HepG2 (cell line): ENCODE data around the gene GPC4. TPM values are rescaled to one million over a fixed set of nuclear protein-coding genes. Genes with fewer than 3 reads are reported as not detected.
A peak's percentile ranks its signal among the peaks of the same experiment; 100 is the strongest.

ENCODE experiments used
- ATAC-seq: fragments of 200-7000 bp; cut with Tn5 transposase; 3 replicates; pipeline ENCODE4 v1.9.1; 2020; ENCODE audit warnings: mild to moderate bottlenecking, moderate library complexity
- BruUV-seq: library from RNA; stranded (reverse); fragments of 400-500 nt; replicated peaks from 2 replicates; lab custom pipeline; 2021; lab: Mats Ljungman, UMichigan
- CTCF ChIA-PET: fragments of 300-600 bp; formaldehyde crosslinking; extraction: SDS; loops from one replicate; lab custom pipeline; 2021; ENCODE audit warnings: low total read pairs, inconsistent platforms, low intra/inter-chr PET ratio; lab: Yijun Ruan, JAX
- POLR2A ChIA-PET: fragments of 350-600 bp; sonication (Branson Sonifier 250); formaldehyde crosslinking; loops from one replicate; lab custom pipeline; 2020; ENCODE audit warnings: antibody characterized with exemption, inconsistent platforms; lab: Yijun Ruan, JAX
- DNase-seq: peaks from one replicate; pipeline ENCODE4 v3.0.0-alpha.2; 2015; ENCODE audit warnings: low spot score
- FAIRE-seq: peaks from 3 replicates; lab custom pipeline; 2011; peaks lifted over from hg19 to GRCh38; lab: Jason Lieb, UNC
- H2AFZ ChIP-seq: one replicate; pipeline ENCODE4 v1.6.1; 2011; ENCODE audit warnings: low read length, inconsistent platforms
- H3K27ac ChIP-seq: fragments of 300-600 bp; 3 replicates; pipeline ENCODE4 v1.8.0; 2011; ENCODE audit warnings: mixed run types, mild to moderate bottlenecking, mixed read lengths, low read length, inconsistent platforms; ENCODE audit not compliant: insufficient read depth; ENCODE audit errors: extremely low read length
- H3K27me3 ChIP-seq, 2 experiments: fragments of 200-600 bp in 1 of 2; 2 replicates in 1 of 2; 3 replicates in 1 of 2; pipeline versions ENCODE4 v1.6.0 to v1.8.0; 2011; ENCODE audit warnings: low read length in 2 of 2, mild to moderate bottlenecking in 2 of 2, moderate library complexity in 2 of 2, inconsistent platforms in 1 of 2; ENCODE audit not compliant: insufficient read depth in 2 of 2, control insufficient read depth in 1 of 2
- H3K36me3 ChIP-seq, 2 experiments: fragments of 200-600 bp in 1 of 2; replicated peaks in 1 of 2; 2 replicates in 1 of 2; 3 replicates in 1 of 2; pipeline versions ENCODE4 v1.5.1 to v1.8.0; 2011; ENCODE audit warnings: low read length in 2 of 2, inconsistent platforms in 1 of 2; ENCODE audit not compliant: insufficient read depth in 2 of 2, control insufficient read depth in 1 of 2
- H3K4me1 ChIP-seq: 2 replicates; pipeline ENCODE4 v1.5.1; 2012; ENCODE audit warnings: low read length, inconsistent platforms; ENCODE audit not compliant: insufficient read depth
- H3K4me2 ChIP-seq: 2 replicates; pipeline ENCODE4 v1.6.0; 2011; ENCODE audit warnings: low read depth, low read length, inconsistent platforms
- H3K4me3 ChIP-seq, 3 experiments: fragments of 200-600 bp in 1 of 3; sonication (generic), shearing (Covaris generic) in 1 of 3; replicated peaks in 1 of 3; 2 replicates each; pipeline ENCODE4 v1.5.1; 2011 to 2016; ENCODE audit warnings: low read length in 3 of 3, inconsistent platforms in 2 of 3, low read depth in 2 of 3, mild to moderate bottlenecking in 2 of 3, control low read depth in 1 of 3, mixed read lengths in 1 of 3; ENCODE audit not compliant: insufficient read depth in 1 of 3
- H3K79me2 ChIP-seq: one replicate; pipeline ENCODE4 v1.6.1; 2011; ENCODE audit warnings: low read length, inconsistent platforms; ENCODE audit not compliant: insufficient read depth
- H3K9ac ChIP-seq: 2 replicates; pipeline ENCODE4 v1.6.0; 2011; ENCODE audit warnings: mild to moderate bottlenecking, low read depth, low read length, inconsistent platforms; ENCODE audit not compliant: insufficient read depth
- H3K9me3 ChIP-seq: 2 replicates; pipeline ENCODE4 v1.5.1; 2012; ENCODE audit warnings: mild to moderate bottlenecking, low read length
- H4K20me1 ChIP-seq: 2 replicates; pipeline ENCODE4 v1.6.0; 2011; ENCODE audit warnings: inconsistent platforms, mild to moderate bottlenecking, low read length, moderate library complexity; ENCODE audit not compliant: insufficient read depth
- AGO2 ChIP-seq: fragments of 200-400 bp; formaldehyde crosslinking; optimal IDR thresholded peaks from 2 replicates; pipeline ENCODE3; 2017; ENCODE audit warnings: mild to moderate bottlenecking, low read depth, low read length, moderate library complexity
- BRD4 ChIP-seq: sonication (generic); formaldehyde crosslinking; IDR thresholded peaks from 2 replicates; pipeline ENCODE4 v1.4.0; 2020; ENCODE audit warnings: missing genetic modification reagents
- CEBPB ChIP-seq: IDR thresholded peaks from 2 replicates; pipeline ENCODE4 v1.6.1; 2011; ENCODE audit warnings: low read depth, low read length, improper control_type of control experiment, borderline replicate concordance
- NR2F1 ChIP-seq, 2 experiments: fragments of 450-650 bp in 1 of 2; formaldehyde crosslinking in 1 of 2; IDR thresholded peaks; 2 replicates each; pipeline versions ENCODE4 v1.5.0 to v1.6.1; 2016 to 2020; ENCODE audit warnings: mild to moderate bottlenecking in 1 of 2, missing compliant biosample characterization in 1 of 2, missing genetic modification reagents in 1 of 2, moderate library complexity in 1 of 2
- PRDM4 ChIP-seq: sonication (generic); formaldehyde crosslinking; IDR thresholded peaks from 2 replicates; pipeline ENCODE4 v1.9.0; 2021; ENCODE audit warnings: missing genetic modification reagents, borderline replicate concordance
- YEATS2 ChIP-seq: sonication (generic); formaldehyde crosslinking; IDR thresholded peaks from 2 replicates; pipeline ENCODE4 v1.4.0; 2020; ENCODE audit warnings: missing genetic modification reagents, borderline replicate concordance
- ZNF562 ChIP-seq: sonication (generic); formaldehyde crosslinking; IDR thresholded peaks from 2 replicates; pipeline ENCODE4 v1.8.0; 2022; ENCODE audit warnings: missing genetic modification reagents, borderline replicate concordance
- in situ Hi-C: cut with HindIII; loops from 2 replicates; pipeline ENCODE4 v1.10.0; 2017; ENCODE audit warnings: low pct_unique_long_range_greater_than_20kb; ENCODE audit not compliant: extremely low pct_ligation_motif_present
- intact Hi-C: fragments of 100-400 bp; cut with micrococcal nuclease; formaldehyde crosslinking; loops from one replicate; pipeline ENCODE4 v1.10.0; 2022; ENCODE audit not compliant: unreplicated experiment
- polyA plus RNA-seq, 8 experiments: library from polyadenylated mRNA; depleted of rRNA in 3 of 8; stranded (reverse) in 7 of 8; unstranded in 1 of 8; fragments of >200 nt; fragmentation: Illumina TruSeq in 4 of 8; extraction: Trizol in 4 of 8; gene quantifications; 2 replicates each; pipeline versions ENCODE4 v1.2.1 to v1.2.3, GENCODE V29; 2011 to 2016; ENCODE audit warnings: low read depth in 4 of 8, missing spikeins in 1 of 8, mixed read lengths in 1 of 8; ENCODE audit not compliant: insufficient read depth in 1 of 8
- total RNA-seq, 5 experiments: library from RNA; depleted of rRNA; stranded (reverse); fragments of >200 nt; fragmentation: Illumina TruSeq; extraction: Trizol; gene quantifications; 2 replicates each; pipeline ENCODE4 v1.2.3, GENCODE V29; 2016; ENCODE audit warnings: low read depth in 1 of 5

The GPC4 gene
- total and polyA plus RNA-seq, 2 of the 13 experiments (the other 11 are each of a cell fraction or from before 2014, with no cell fraction given) = 0.29 to 0.38 TPM

DNA sequence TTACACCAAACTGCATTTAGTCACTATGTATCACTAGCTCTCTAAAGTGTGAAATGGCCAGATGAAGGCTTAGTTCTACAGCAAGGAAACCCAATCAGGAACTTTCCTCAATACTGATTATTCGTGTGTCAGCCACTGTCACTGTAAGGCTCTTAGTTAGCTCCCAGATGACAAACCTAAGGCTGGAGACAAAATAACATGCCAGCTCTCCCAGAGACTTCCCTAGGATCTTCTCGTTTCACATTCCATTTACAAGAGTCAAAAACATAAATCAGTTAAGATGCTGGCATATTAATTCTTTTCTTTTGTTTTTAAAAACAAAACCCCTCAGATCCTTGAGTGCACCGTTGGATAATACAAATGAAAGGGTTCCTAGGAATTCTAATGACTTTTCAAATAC, 109.0 kb downstream of the GPC4 start (continued):
- TF ChIP-seq BRD4 (CRISPR knock-in tag) (no peak), YEATS2 (no peak)

DNA sequence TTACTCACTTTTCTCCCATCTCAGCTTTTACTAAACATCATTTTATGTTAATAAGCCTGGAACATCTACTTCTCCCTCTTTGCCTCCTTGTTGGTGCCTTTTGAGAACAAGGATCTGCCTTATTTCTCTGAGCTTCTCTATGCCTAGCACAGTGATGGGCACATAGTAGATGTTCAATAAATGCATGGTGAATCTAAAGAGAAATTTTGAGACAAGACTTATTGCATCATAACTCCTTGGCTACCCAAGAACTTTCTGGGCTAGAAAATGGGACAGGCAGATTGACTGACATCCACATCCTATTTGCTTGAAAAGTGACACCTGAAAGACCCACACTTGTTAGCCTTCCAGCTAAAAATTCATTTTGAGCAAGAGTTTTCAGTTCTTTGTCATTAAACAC, 109.9 kb downstream of the GPC4 start:
- ATAC-seq = no peak
- H3K9me3 ChIP-seq = no peaks in the 10 kb centered on the region
- no peaks in the 10 kb centered on the region; a peak in 1 of 5 replicates for H3K27me3 ChIP-seq
- no peaks in the 10 kb centered on the region for H3K4me1 ChIP-seq
- no peak for FAIRE-seq
- in situ Hi-C loops = no loop called here
- H3K4me2 ChIP-seq = no peak overlapping the region
- no peaks in the 10 kb centered on the region for H3K36me3 ChIP-seq
- TF ChIP-seq CEBPB = peak; percentile 27; the same call in 1 of the 2 replicates
- no peak for TF ChIP-seq ZNF562 (CRISPR knock-in tag)
- no peak for TF ChIP-seq AGO2
- TF ChIP-seq PRDM4 (CRISPR knock-in tag) = no peak
- no peak for TF ChIP-seq NR2F1 (CRISPR knock-in tag; IDR thresholded peaks at IDR 0.05)
- ChIA-PET POLR2A (no interaction called here), CTCF (no interaction called here)
- no TSS peak for BruUV-seq
- H3K4me3 ChIP-seq = no peak overlapping the region
- no peak for DNase-seq
- H3K79me2 ChIP-seq = no peaks in the 10 kb centered on the region
- H3K27ac ChIP-seq = no peak overlapping the region
- no peak overlapping the region for H2AFZ ChIP-seq
- H3K9ac ChIP-seq = no peak overlapping the region
- H4K20me1 ChIP-seq = no peaks in the 10 kb centered on the region
- intact Hi-C loops = no loop called here
